ENCODE results near the gene APPL2. TPM values are rescaled to one million over a fixed set of nuclear protein-coding genes. Genes with fewer than 3 reads are reported as not detected.

APPL2 gene
- total RNA-seq, 3 donors from 2014 or later, result 110 to 226 (median 138) TPM

DNA sequence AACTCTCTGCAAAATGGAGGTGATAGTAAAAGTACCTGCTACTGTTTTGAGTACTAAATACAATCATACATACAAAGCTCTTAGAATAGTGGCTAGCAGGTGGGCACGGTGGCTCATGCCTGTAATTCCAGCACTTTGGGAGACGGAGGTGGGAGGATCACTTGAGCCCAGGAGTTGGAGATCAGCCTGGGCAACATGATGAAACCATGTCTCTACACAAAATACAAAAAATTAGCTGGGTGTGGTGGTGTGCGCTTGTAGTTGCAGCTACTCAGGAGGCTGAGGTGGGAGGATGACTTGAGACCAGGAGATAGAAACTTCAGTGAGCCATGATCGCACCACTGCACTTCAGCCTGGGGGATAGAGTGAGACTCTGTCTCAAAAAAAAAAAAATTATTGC lies 28.8 kb upstream of the APPL2 start:
- TF ChIP-seq, protein P1, sequence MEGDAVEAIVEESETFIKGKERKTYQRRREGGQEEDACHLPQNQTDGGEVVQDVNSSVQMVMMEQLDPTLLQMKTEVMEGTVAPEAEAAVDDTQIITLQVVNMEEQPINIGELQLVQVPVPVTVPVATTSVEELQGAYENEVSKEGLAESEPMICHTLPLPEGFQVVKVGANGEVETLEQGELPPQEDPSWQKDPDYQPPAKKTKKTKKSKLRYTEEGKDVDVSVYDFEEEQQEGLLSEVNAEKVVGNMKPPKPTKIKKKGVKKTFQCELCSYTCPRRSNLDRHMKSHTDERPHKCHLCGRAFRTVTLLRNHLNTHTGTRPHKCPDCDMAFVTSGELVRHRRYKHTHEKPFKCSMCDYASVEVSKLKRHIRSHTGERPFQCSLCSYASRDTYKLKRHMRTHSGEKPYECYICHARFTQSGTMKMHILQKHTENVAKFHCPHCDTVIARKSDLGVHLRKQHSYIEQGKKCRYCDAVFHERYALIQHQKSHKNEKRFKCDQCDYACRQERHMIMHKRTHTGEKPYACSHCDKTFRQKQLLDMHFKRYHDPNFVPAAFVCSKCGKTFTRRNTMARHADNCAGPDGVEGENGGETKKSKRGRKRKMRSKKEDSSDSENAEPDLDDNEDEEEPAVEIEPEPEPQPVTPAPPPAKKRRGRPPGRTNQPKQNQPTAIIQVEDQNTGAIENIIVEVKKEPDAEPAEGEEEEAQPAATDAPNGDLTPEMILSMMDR (IDR thresholded peaks at IDR 0.05), result no peak
- ATAC-seq (no peak), DNase-seq (no peak)
- Histone ChIP-seq H3K4me3 (no peak overlapping the region), H3K36me3 (ENCODE audit: low read depth) (no peaks in the 10 kb centered on the region), H3K4me1 (ENCODE audit: low read depth) (no peaks in the 10 kb centered on the region), H3K9me3 (no peaks in the 10 kb centered on the region)
- intact Hi-C loops (cut with DNase I, micrococcal nuclease), result no loop called here

DNA sequence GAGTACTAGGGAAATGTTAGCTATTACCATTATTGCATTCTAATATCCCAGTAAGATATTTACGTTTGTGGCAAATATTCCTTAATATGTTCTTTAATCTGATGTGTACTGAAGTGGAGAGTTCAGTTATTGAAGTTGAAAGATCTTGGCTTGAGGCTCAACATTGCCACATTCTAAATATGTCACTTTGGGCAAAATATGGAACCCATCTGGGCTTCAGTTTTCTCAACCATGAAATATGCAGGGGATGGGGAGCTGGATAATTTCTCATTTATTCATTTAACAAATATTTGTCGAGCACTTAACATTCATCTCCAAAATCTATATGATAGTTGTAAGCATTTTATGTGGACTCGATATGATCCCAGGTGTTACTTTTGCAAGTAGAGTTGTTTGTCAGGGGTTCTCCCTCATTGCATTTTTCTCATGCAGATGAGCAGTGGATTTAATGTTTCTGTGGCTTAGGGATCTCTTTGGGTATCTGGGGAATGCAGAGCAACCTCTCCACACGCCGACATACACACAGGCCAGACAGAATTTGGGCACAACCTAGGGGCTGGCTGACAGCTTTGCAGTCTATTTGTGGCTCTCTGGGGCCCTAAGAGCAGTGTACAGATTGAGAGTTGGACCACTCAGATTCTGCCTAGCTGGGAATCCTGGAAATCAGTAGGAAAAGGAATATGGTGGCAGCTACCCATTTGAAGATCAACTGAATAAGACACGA lies 26.6 kb upstream of the APPL2 start:
- TF ChIP-seq, protein P1 (IDR thresholded peaks at IDR 0.05), result no peak
- intact Hi-C loops (cut with DNase I, micrococcal nuclease), result no loop called here
- no peaks in the 10 kb centered on the region for H3K4me1 ChIP-seq (ENCODE audit: low read depth)

DNA sequence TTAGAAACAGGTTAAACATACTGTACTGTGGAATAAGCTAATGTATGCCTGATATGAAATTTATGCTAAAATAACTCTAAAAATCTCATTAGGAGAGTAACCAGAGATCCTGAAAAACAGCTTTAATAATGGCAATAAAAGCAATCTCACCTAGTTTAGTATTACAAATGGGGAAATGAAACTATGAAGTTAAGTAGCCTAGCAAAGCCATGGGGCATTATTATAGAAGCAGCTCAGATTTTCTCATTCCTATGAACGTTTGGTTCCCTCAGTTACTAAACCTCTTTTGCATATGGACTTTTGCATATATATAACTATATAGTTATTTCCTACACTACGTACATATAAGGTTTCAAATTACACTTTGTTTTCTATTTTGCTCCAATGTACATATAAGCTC lies 25.0 kb upstream of the APPL2 start:
- TF ChIP-seq, protein P1 (IDR thresholded peaks at IDR 0.05), result no peak
- Histone ChIP-seq H3K4me1 (ENCODE audit: low read depth) (no peaks in the 10 kb centered on the region), H3K36me3 (ENCODE audit: low read depth) (no peaks in the 10 kb centered on the region), H3K9me3 (no peaks in the 10 kb centered on the region), H3K4me3 (no peak overlapping the region)
- intact Hi-C loops (cut with DNase I, micrococcal nuclease), result no loop called here
- DNase-seq (no peak), ATAC-seq (no peak)

More for the DNA sequence above, 26.6 kb upstream of the APPL2 start:
- H3K36me3 ChIP-seq (ENCODE audit: low read depth), result no peaks in the 10 kb centered on the region
- no peaks in the 10 kb centered on the region for H3K9me3 ChIP-seq
- H3K4me3 ChIP-seq, result no peak overlapping the region
- ATAC-seq (no peak), DNase-seq (no peak)

DNA sequence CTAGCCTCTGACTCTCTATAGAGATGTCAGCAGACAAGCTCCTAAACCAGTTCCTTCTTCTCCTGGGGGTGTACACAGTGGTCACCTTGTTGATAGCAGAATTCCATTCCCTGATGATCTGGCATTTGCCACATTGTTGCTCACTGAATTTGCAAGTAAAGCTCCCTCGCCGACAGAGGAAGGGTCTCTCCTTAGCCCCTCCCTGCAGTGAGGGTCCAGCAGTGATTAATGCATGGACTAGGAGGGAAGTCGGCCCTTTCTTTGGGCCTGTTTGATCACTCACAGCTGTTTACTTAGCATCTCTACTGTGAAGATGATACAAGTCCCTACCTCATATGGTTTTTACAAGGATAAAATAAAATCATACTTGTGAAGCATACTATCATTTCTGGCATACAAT lies 23.3 kb upstream of the APPL2 start:
- no peaks in the 10 kb centered on the region for H3K4me1 ChIP-seq (ENCODE audit: low read depth)
- no peak overlapping the region for H3K4me3 ChIP-seq
- intact Hi-C loops (cut with DNase I, micrococcal nuclease), result no loop called here
- ATAC-seq, result no peak
- H3K36me3 ChIP-seq (ENCODE audit: low read depth), result no peaks in the 10 kb centered on the region
- no peaks in the 10 kb centered on the region for H3K9me3 ChIP-seq
- DNase-seq, result no peak
- TF ChIP-seq, protein P1 (IDR thresholded peaks at IDR 0.05), result no peak

DNA sequence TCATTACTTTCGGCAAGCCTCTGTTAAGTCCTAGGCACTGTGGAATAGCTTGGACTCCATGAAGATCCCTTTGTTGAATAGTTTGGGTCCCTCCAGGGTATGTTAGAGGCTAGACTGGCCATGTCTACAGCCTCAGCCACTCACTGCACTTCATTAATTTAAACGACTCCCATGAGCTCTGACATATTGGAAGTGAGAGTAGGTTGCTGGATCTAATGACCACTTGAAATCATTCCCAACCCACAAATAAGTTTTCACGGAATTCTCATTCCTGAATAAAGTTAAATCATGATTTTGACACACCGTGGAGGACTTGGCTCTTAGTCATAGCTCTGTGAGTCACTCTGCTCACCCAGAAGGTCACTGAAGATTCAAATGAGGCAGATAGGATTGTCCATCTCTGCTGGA lies 21.4 kb upstream of the APPL2 start:
- H3K4me1 ChIP-seq (ENCODE audit: low read depth), result no peaks in the 10 kb centered on the region
- H3K4me3 ChIP-seq, result no peak overlapping the region
- H3K36me3 ChIP-seq (ENCODE audit: low read depth), result no peaks in the 10 kb centered on the region
- no peak for DNase-seq
- no peaks in the 10 kb centered on the region for H3K9me3 ChIP-seq
- no peak for ATAC-seq
- TF ChIP-seq, protein P1 (IDR thresholded peaks at IDR 0.05), result no peak
- intact Hi-C loops (cut with DNase I, micrococcal nuclease), result no loop called here

All from mucosa of descending colon (tissue), 3 donors.